HCT116 (cell line): ENCODE results near the gene ABCB7. TPM values are rescaled to one million over a fixed set of nuclear protein-coding genes. Genes with fewer than 3 reads are reported as not detected.

Experiments
- ATAC-seq: fragments of 200-7000 bp; cut with Tn5 transposase; 2 replicates; pipeline ENCODE4 v1.9.1; 2020; ENCODE audit warnings: mild to moderate bottlenecking, moderate library complexity
- BruUV-seq: library from RNA; stranded (reverse); fragments of 400-500 nt; replicated peaks from 2 replicates; lab custom pipeline; 2021; lab: Mats Ljungman, UMichigan
- CTCF ChIA-PET: fragments of 300-600 bp; sonication (Branson Sonifier 250); formaldehyde crosslinking; loops from one replicate; lab custom pipeline; 2021; ENCODE audit warnings: antibody characterized with exemption; lab: Charles Lee
- POLR2A ChIA-PET: fragments of 300-600, 350-600 bp; sonication (Branson Sonifier 250); formaldehyde crosslinking; loops from one replicate; lab custom pipeline; 2021; ENCODE audit warnings: antibody characterized with exemption; lab: Charles Lee
- RAD21 ChIA-PET, 2 experiments: fragments of 300-600 bp; sonication (Branson Sonifier 250); formaldehyde crosslinking; loops; one replicate each; lab custom pipeline; 2023; ENCODE audit warnings: low total read pairs in 2 of 2; ENCODE audit not compliant: uncharacterized antibody in 2 of 2, unreplicated experiment in 2 of 2, low non-redundant PET in 1 of 2; lab: Charles Lee
- DNase-seq: peaks from one replicate; pipeline ENCODE4 v3.0.0-alpha.2; 2010; ENCODE audit warnings: low read depth, low spot score
- H2AFZ ChIP-seq: fragments of 200-600 bp; shearing (Covaris generic), sonication (generic); 2 replicates; pipeline ENCODE4 v1.6.1; 2017; ENCODE audit warnings: low read depth, mixed run types, mixed read lengths, antibody characterized with exemption, low read length; ENCODE audit not compliant: poor library complexity, severe bottlenecking
- H3K27ac ChIP-seq: 2 replicates; pipeline ENCODE4 v1.5.1; 2012; ENCODE audit warnings: low read depth, low read length
- H3K27me3 ChIP-seq: fragments of 200-600 bp; sonication (generic); 2 replicates; pipeline ENCODE4 v1.6.1; 2016; ENCODE audit warnings: mixed run types, low read length, mixed read lengths; ENCODE audit not compliant: insufficient read depth
- H3K36me3 ChIP-seq, 2 experiments: fragments of 200-500 bp in 1 of 2; fragments of 200-600 bp in 1 of 2; sonication (Bioruptor generic) in 1 of 2; sonication (generic) in 1 of 2; 2 replicates each; pipeline versions ENCODE4 v1.5.1 to v1.6.1; 2014 to 2016; ENCODE audit warnings: low read length in 2 of 2, inconsistent platforms in 1 of 2, mixed read lengths in 1 of 2, mixed run types in 1 of 2; ENCODE audit not compliant: insufficient read depth in 2 of 2, control insufficient read depth in 1 of 2
- H3K4me1 ChIP-seq, 2 experiments: fragments of 200-600 bp in 1 of 2; sonication (generic) in 1 of 2; 2 replicates each; pipeline versions ENCODE4 v1.5.1 to v1.6.1; 2012 to 2017; ENCODE audit warnings: low read length in 2 of 2, inconsistent platforms in 1 of 2, mild to moderate bottlenecking in 1 of 2, mixed read lengths in 1 of 2, mixed run types in 1 of 2, moderate library complexity in 1 of 2; ENCODE audit not compliant: insufficient read depth in 2 of 2, control insufficient read depth in 1 of 2
- H3K4me2 ChIP-seq: fragments of 200-600 bp; sonication (generic); 2 replicates; pipeline ENCODE4 v1.6.1; 2017; ENCODE audit warnings: mixed run types, low read length, mixed read lengths
- H3K4me3 ChIP-seq, 2 experiments: fragments of 200-600 bp in 1 of 2; sonication (generic) in 1 of 2; replicated peaks in 1 of 2; 2 replicates each; pipeline ENCODE4 v1.5.1; 2011 to 2016; ENCODE audit warnings: low read length in 2 of 2, control low read depth in 1 of 2, low read depth in 1 of 2, mild to moderate bottlenecking in 1 of 2, mixed read lengths in 1 of 2, mixed run types in 1 of 2
- H3K79me2 ChIP-seq: fragments of 200-600 bp; sonication (generic); 2 replicates; pipeline ENCODE4 v1.6.1; 2017; ENCODE audit warnings: mild to moderate bottlenecking, mixed run types, low read length, moderate library complexity, mixed read lengths; ENCODE audit not compliant: insufficient read depth
- H3K9ac ChIP-seq: fragments of 200-600 bp; sonication (generic); 2 replicates; pipeline ENCODE4 v1.6.1; 2016; ENCODE audit warnings: low read length, mixed read lengths
- H3K9me2 ChIP-seq: fragments of 200-600 bp; sonication (generic), shearing (Covaris generic); 2 replicates; pipeline ENCODE4 v1.6.1; 2017; ENCODE audit warnings: mixed run types, mild to moderate bottlenecking, moderate library complexity; ENCODE audit not compliant: insufficient read depth
- H3K9me3 ChIP-seq, 2 experiments: fragments of 200-500 bp in 1 of 2; fragments of 200-600 bp in 1 of 2; sonication (Bioruptor generic) in 1 of 2; sonication (generic) in 1 of 2; 2 replicates each; pipeline ENCODE4 v1.6.1; 2014 to 2017; ENCODE audit warnings: low read length in 2 of 2, mixed read lengths in 2 of 2, inconsistent platforms in 1 of 2, low read depth in 1 of 2, mild to moderate bottlenecking in 1 of 2, mixed run types in 1 of 2, moderate library complexity in 1 of 2; ENCODE audit not compliant: control insufficient read depth in 1 of 2, insufficient read depth in 1 of 2
- H4K20me1 ChIP-seq: fragments of 200-600 bp; sonication (generic), shearing (Covaris generic); 2 replicates; pipeline ENCODE4 v1.6.1; 2017; ENCODE audit warnings: mixed run types, mild to moderate bottlenecking, moderate library complexity; ENCODE audit not compliant: insufficient read depth
- EGR1 ChIP-seq: IDR thresholded peaks from 2 replicates; pipeline ENCODE4 v1.6.1; 2012; ENCODE audit warnings: low read depth
- EZH2 ChIP-seq: fragments of 200-600 bp; sonication (generic); IDR thresholded peaks from 2 replicates; pipeline ENCODE4 v1.6.1; 2017; ENCODE audit warnings: antibody characterized with exemption, mixed run types
- EZH2phosphoT487 ChIP-seq: fragments of 200-600 bp; IDR thresholded peaks from 2 replicates; pipeline ENCODE4 v1.6.1; 2018; ENCODE audit warnings: antibody characterized with exemption, borderline replicate concordance
- FOSL1 ChIP-seq: IDR thresholded peaks from 2 replicates; pipeline ENCODE4 v1.6.1; 2012; ENCODE audit warnings: low read depth
- POLR2AphosphoS5 ChIP-seq: IDR thresholded peaks from 2 replicates; pipeline ENCODE4 v1.6.1; 2011; ENCODE audit warnings: mild to moderate bottlenecking, low read depth, low read length, moderate library complexity
- REST ChIP-seq: IDR thresholded peaks from 2 replicates; pipeline ENCODE4 v1.6.1; 2012; ENCODE audit warnings: low read depth
- SIN3A ChIP-seq: IDR thresholded peaks from 2 replicates; pipeline ENCODE4 v1.6.1; 2012; ENCODE audit warnings: low read depth
- TCF7L2 ChIP-seq: IDR thresholded peaks from 2 replicates; pipeline ENCODE4 v1.7.0; 2011; ENCODE audit warnings: borderline replicate concordance, inconsistent platforms; ENCODE audit not compliant: insufficient read depth, insufficient read length; ENCODE audit errors: extremely low read depth
- ZBTB33 ChIP-seq: IDR thresholded peaks from 2 replicates; pipeline ENCODE4 v1.6.1; 2011; ENCODE audit warnings: mild to moderate bottlenecking, low read length, moderate library complexity; ENCODE audit not compliant: insufficient replicate concordance; ENCODE audit errors: extremely low read depth
- ZFX ChIP-seq: fragments of 450-650 bp; IDR thresholded peaks from 2 replicates; pipeline ENCODE4 v1.6.1; 2017
- intact Hi-C: fragments of 100-400 bp; cut with micrococcal nuclease; formaldehyde crosslinking; loops from 2 replicates; pipeline ENCODE4 v1.10.0; 2022
- total RNA-seq: library from RNA; stranded (reverse); gene quantifications from one replicate; pipeline ENCODE4 v1.2.1, GENCODE V29; 2021; ENCODE audit not compliant: unreplicated experiment
- TF ChIP-seq, protein P1 (sequence below): IDR thresholded peaks from 2 replicates; pipeline ENCODE4 v1.6.1; 2012
- TF ChIP-seq, protein P2 (sequence below): IDR thresholded peaks from 2 replicates; pipeline ENCODE4 v1.6.1; 2012

The ABCB7 gene
- total RNA-seq, 1 experiment from 2014 or later = 24.6 TPM

DNA sequence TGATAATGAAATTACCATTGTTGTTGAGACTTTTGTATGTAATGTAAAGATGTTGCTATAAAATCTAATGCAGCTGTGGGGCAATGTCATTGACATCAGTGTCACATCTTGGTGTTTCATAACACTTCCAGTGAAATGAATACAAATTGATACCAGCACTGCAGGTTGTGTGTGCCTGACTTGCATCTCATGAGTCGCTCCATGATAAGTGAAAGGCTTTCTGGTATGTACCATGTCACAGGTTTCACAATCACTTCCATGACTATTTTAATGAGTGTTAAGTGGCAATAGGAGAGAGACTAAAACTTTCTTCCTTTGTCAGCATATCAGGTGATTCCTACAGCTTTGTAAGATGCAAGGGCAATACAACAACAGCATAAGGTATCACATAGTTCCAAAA, 94.4 kb downstream of the ABCB7 start:
- no peak for DNase-seq
- Histone ChIP-seq H3K9ac (no peak overlapping the region), H3K4me1 (no peaks in the 10 kb centered on the region), H3K4me2 (no peak overlapping the region), H3K36me3 (no peaks in the 10 kb centered on the region), H3K9me2 (no peaks in the 10 kb centered on the region), H3K27ac (no peak overlapping the region), H4K20me1 (no peaks in the 10 kb centered on the region), H2AFZ (no peak overlapping the region), H3K27me3 (no peaks in the 10 kb centered on the region), H3K9me3 (no peaks in the 10 kb centered on the region), H3K4me3 (no peak overlapping the region), H3K79me2 (no peaks in the 10 kb centered on the region)
- CTCF ChIA-PET = no interaction called here
- intact Hi-C loops = no loop called here
- TF ChIP-seq, protein P1, sequence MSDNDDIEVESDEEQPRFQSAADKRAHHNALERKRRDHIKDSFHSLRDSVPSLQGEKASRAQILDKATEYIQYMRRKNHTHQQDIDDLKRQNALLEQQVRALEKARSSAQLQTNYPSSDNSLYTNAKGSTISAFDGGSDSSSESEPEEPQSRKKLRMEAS = no peak
- no peak for TF ChIP-seq EZH2phosphoT487
- TF ChIP-seq EZH2 = no peak
- no peak for TF ChIP-seq FOSL1
- TF ChIP-seq EGR1 = no peak
- no peak for TF ChIP-seq TCF7L2
- no peak for TF ChIP-seq POLR2AphosphoS5
- TF ChIP-seq ZBTB33 = no peak
- no peak for TF ChIP-seq ZFX
- no peak for TF ChIP-seq REST
- no peak for TF ChIP-seq SIN3A
- TF ChIP-seq, protein P2, sequence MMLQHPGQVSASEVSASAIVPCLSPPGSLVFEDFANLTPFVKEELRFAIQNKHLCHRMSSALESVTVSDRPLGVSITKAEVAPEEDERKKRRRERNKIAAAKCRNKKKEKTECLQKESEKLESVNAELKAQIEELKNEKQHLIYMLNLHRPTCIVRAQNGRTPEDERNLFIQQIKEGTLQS = no peak
- no TSS peak for BruUV-seq
- RAD21 ChIA-PET = no interaction called here
- POLR2A ChIA-PET = no interaction called here
- ATAC-seq = no peak
